GOT3 (cell line): Measurements from ENCODE around the gene CBR4.
"Not testable (repeated sequence)": the region's sequence is repeated elsewhere in the genome, so short reads cannot be mapped to it uniquely, and the experiment has no call there.

Source experiments
- DNase-seq: peaks from one replicate; lab custom pipeline; 2025; ENCODE audit warnings: mixed read lengths; lab: John Stamatoyannopoulos, UW

Gene CBR4

GRCh38 chr4:168993714-168994510 lies 16.1 kb downstream of the CBR4 start:
- DNase-seq = no peak

- not testable (repeated sequence) for DNase-seq
These were observed 17.0 kb downstream of the CBR4 start for GRCh38 chr4:168992952-168993482.

- no peak for DNase-seq
These were observed 28.1 kb downstream of the CBR4 start for GRCh38 chr4:168981942-168982341.

GRCh38 chr4:168981460-168981859 lies 28.6 kb downstream of the CBR4 start:
- DNase-seq = no peak

GRCh38 chr4:168979338-168979737 lies 30.7 kb downstream of the CBR4 start:
- no peak for DNase-seq

- DNase-seq = no peak
These were observed 31.9 kb downstream of the CBR4 start for GRCh38 chr4:168978001-168978700.

GRCh38 chr4:168972596-168972995 lies 37.5 kb downstream of the CBR4 start:
- DNase-seq = no peak

GRCh38 chr4:168960716-168961115 lies 49.3 kb downstream of the CBR4 start:
- DNase-seq = no peak

GRCh38 chr4:168955674-168956073 lies 54.4 kb downstream of the CBR4 start:
- DNase-seq = no peak

GRCh38 chr4:168952821-168953246 lies 57.2 kb downstream of the CBR4 start:
- not testable (repeated sequence) for DNase-seq

- DNase-seq = no peak
These were observed 64.8 kb downstream of the CBR4 start for GRCh38 chr4:168945291-168945690.

- no peak for DNase-seq
These were observed 67.1 kb downstream of the CBR4 start for GRCh38 chr4:168942985-168943384.
